Measurements from ENCODE around the gene CORO7.
"Not testable (repeated sequence)": the region's sequence is repeated elsewhere in the genome, so short reads cannot be mapped to it uniquely, and the experiment has no call there.

CORO7 gene

GRCh38 chr16:4345836-4346781 is 70.3 kb downstream of the CORO7 start:
- H3K27ac ChIP-seq: peak overlapping the region in 1 of 21 experiments; percentile 8
- no peak overlapping the region for H3K4me3 ChIP-seq

GRCh38 chr16:4344983-4345835 is 71.2 kb downstream of the CORO7 start:
- Histone ChIP-seq H3K27ac (no peak overlapping the region), H3K4me3 (no peak overlapping the region)

GRCh38 chr16:4344300-4344982 is 72.0 kb downstream of the CORO7 start:
- H3K4me3 ChIP-seq, H3K27ac ChIP-seq: not testable (repeated sequence)

GRCh38 chr16:4342866-4343744 is 73.3 kb downstream of the CORO7 start:
- Histone ChIP-seq H3K4me3 (no peak overlapping the region), H3K27ac (no peak overlapping the region)

- Histone ChIP-seq H3K27ac (no peak overlapping the region), H3K4me3 (no peak overlapping the region)
These were observed 75.1 kb downstream of the CORO7 start for GRCh38 chr16:4341250-4341649.

GRCh38 chr16:4340443-4340842 is 76.0 kb downstream of the CORO7 start:
- Histone ChIP-seq H3K4me3 (no peak overlapping the region), H3K27ac (peak overlapping the region in 1 of 21 experiments; percentile 22)

GRCh38 chr16:4339909-4340308 is 76.5 kb downstream of the CORO7 start:
- Histone ChIP-seq H3K4me3 (no peak overlapping the region), H3K27ac (peak overlapping the region in 1 of 21 experiments; percentile 22)

- Histone ChIP-seq H3K4me3 (no peak overlapping the region), H3K27ac (peak overlapping the region in 1 of 21 experiments; percentile 22)
These were observed 76.9 kb downstream of the CORO7 start for GRCh38 chr16:4339455-4339854.

GRCh38 chr16:4338712-4339299 is 77.6 kb downstream of the CORO7 start:
- no peak overlapping the region for H3K4me3 ChIP-seq
- peak overlapping the region in 2 of 21 experiments; percentile 3 for H3K27ac ChIP-seq

- Histone ChIP-seq H3K4me3 (no peak overlapping the region), H3K27ac (peak overlapping the region in 1 of 21 experiments; percentile 3)
These were observed 78.2 kb downstream of the CORO7 start for GRCh38 chr16:4338125-4338582.

- H3K27ac ChIP-seq: no peak overlapping the region
These were observed 78.8 kb downstream of the CORO7 start for GRCh38 chr16:4337540-4338088.

GRCh38 chr16:4336701-4337539 is 79.5 kb downstream of the CORO7 start:
- Histone ChIP-seq H3K27ac (no peak overlapping the region), H3K4me3 (no peak overlapping the region)

More at GRCh38 chr16:4337540-4338088, 78.8 kb downstream of the CORO7 start:
- no peak overlapping the region for H3K4me3 ChIP-seq

- H3K4me3 ChIP-seq: no peak overlapping the region
- no peak overlapping the region for H3K27ac ChIP-seq
These were observed 81.5 kb downstream of the CORO7 start for GRCh38 chr16:4334724-4335495.

- not testable (repeated sequence) for H3K4me3 ChIP-seq, H3K27ac ChIP-seq
These were observed 82.7 kb downstream of the CORO7 start for GRCh38 chr16:4333714-4334113.

- H3K27ac ChIP-seq: no peak overlapping the region
These were observed 83.1 kb downstream of the CORO7 start for GRCh38 chr16:4333308-4333638.

GRCh38 chr16:4332623-4333307 is 83.6 kb downstream of the CORO7 start:
- no peak overlapping the region for H3K27ac ChIP-seq
- no peak overlapping the region for H3K4me3 ChIP-seq

More at GRCh38 chr16:4333308-4333638, 83.1 kb downstream of the CORO7 start:
- no peak overlapping the region for H3K4me3 ChIP-seq

All from skin epidermis (tissue), 12 donors.